Measurements from ENCODE around the gene NOL3. TPM values are rescaled to one million over a fixed set of nuclear protein-coding genes. Genes with fewer than 3 reads are reported as not detected.

NOL3 gene
- total RNA-seq, 1 experiment from 2014 or later: 5.6 TPM

- no peak overlapping the region for H2BK12ac ChIP-seq (ENCODE audit: insufficient read length, low read depth, low read length)
- no peaks in the 10 kb centered on the region for H3K79me2 ChIP-seq (ENCODE audit: insufficient read depth, low read length)
- no peak overlapping the region for H3K27ac ChIP-seq (ENCODE audit: insufficient read length, low read depth, low read length)
- Mint-ChIP-seq H3K4me3 (no peak overlapping the region), H3K4me1 (peaks cover 14 to 16% of the 10 kb centered on the region in 2 experiments), H3K36me3 (ENCODE audit: insufficient read depth in 1 of 3, low read depth in 3 of 3) (peaks cover 0 to 25% (median 4%) of the 10 kb centered on the region in 3 experiments; a peak in 4 of 7 replicates), H3K27ac (no peak overlapping the region), H3K9me3 (no peaks in the 10 kb centered on the region), H3K27me3 (ENCODE audit: low read depth) (0 out of 2 replicates have a peak, but pooled peaks cover 2% of the 10 kb centered on the region)
- no peak overlapping the region for H2AFZ ChIP-seq (ENCODE audit: low read length)
- H2BK120ac ChIP-seq (ENCODE audit: low read depth, low read length, poor library complexity, severe bottlenecking): no peak overlapping the region
- DNase-seq: no peak
- H3K23me2 ChIP-seq (ENCODE audit: insufficient read length, low read depth, low read length, poor library complexity, severe bottlenecking): no peaks in the 10 kb centered on the region
- no peak overlapping the region for H3K4me2 ChIP-seq (ENCODE audit: insufficient read depth, insufficient read length, low read length)
- no peak overlapping the region for H2BK20ac ChIP-seq (ENCODE audit: low read depth, low read length, poor library complexity, severe bottlenecking)
- TF ChIP-seq CTCF (conservative IDR thresholded peaks at IDR 0.05): no peak
- H3K9ac ChIP-seq (ENCODE audit: extremely low read depth, insufficient read length, low read length): no peak overlapping the region
- H4K91ac ChIP-seq (ENCODE audit: insufficient read length, low read depth, low read length): no peak overlapping the region
- H2BK15ac ChIP-seq (ENCODE audit: low read depth, low read length): no peak overlapping the region
- no peak overlapping the region for H3K18ac ChIP-seq (ENCODE audit: insufficient read length, low read depth, low read length)
- H3K4ac ChIP-seq (ENCODE audit: low read depth, low read length): no peak overlapping the region
- H4K5ac ChIP-seq (ENCODE audit: insufficient read length, low read depth, low read length): no peak overlapping the region
- H3K27me3 ChIP-seq (ENCODE audit: insufficient read depth, low read length): no peaks in the 10 kb centered on the region
- H3K56ac ChIP-seq (ENCODE audit: insufficient read length, low read depth, low read length): no peak overlapping the region
- H4K8ac ChIP-seq (replicated peaks; ENCODE audit: insufficient read length, low read depth, low read length): no peak overlapping the region
- no peaks in the 10 kb centered on the region for H3K79me1 ChIP-seq (ENCODE audit: insufficient read depth, low read depth, low read length, poor library complexity, severe bottlenecking)
- H3K4me1 ChIP-seq (ENCODE audit: insufficient read depth, low read length): no peaks in the 10 kb centered on the region
- H3K23ac ChIP-seq (ENCODE audit: insufficient read length, low read depth, low read length): no peak overlapping the region
- no peaks in the 10 kb centered on the region for H3K9me3 ChIP-seq (ENCODE audit: control insufficient read depth, low read depth, low read length)
- H4K20me1 ChIP-seq (ENCODE audit: control insufficient read depth, insufficient read depth, insufficient read length): no peaks in the 10 kb centered on the region
- H2AK5ac ChIP-seq (ENCODE audit: insufficient read length, low read length): no peak overlapping the region
- H2BK5ac ChIP-seq (ENCODE audit: insufficient read length, low read length): no peak overlapping the region
- no CpG with 5 or more reads among the region's 4 CpGs for WGBS (ENCODE audit: extremely low coverage, insufficient read length, low lambda C conversion rate)
- H3T11ph ChIP-seq (ENCODE audit: low read length): no peak overlapping the region
- H3K14ac ChIP-seq (ENCODE audit: insufficient read depth, low read length): no peak overlapping the region
Measured at GRCh38 chr16:67204076-67204475, 33.7 kb downstream of the NOL3 start.
